Gastroesophageal sphincter (tissue), 3 donors: ENCODE measurements around the gene KPNA3.

Experiments used
- CTCF ChIP-seq, 4 experiments: fragments of 200-600 bp in 2 of 4; fragments of 450-650 bp in 2 of 4; sonication (generic) in 1 of 4; IDR thresholded peaks; one replicate each; pipeline ENCODE4 v1.5.1; 2017 to 2019; ENCODE audit warnings: antibody characterized with exemption in 4 of 4, mild to moderate bottlenecking in 2 of 4, moderate library complexity in 2 of 4
- EP300 ChIP-seq: sonication (generic); formaldehyde crosslinking; IDR thresholded peaks from one replicate; pipeline ENCODE4 v1.6.1; 2017; ENCODE audit warnings: antibody characterized with exemption, mild to moderate bottlenecking
- POLR2A ChIP-seq, 2 donors: fragments of 450-650 bp; IDR thresholded peaks; one replicate each; pipeline ENCODE4 v1.6.1; 2017; ENCODE audit warnings: antibody characterized with exemption in 2 of 2, mild to moderate bottlenecking in 2 of 2, moderate library complexity in 1 of 2

GRCh38 chr13:49694446-49694845, 98.0 kb downstream of the KPNA3 start:
- TF ChIP-seq CTCF (IDR thresholded peaks at IDR 0.05): no peak
- TF ChIP-seq POLR2A (IDR thresholded peaks at IDR 0.05): no peak
- no peak for TF ChIP-seq EP300
